RPMI7951 (cell line): ENCODE measurements around the gene MGAT4A. TPM values are rescaled to one million over a fixed set of nuclear protein-coding genes. Genes with fewer than 3 reads are reported as not detected.
A peak's percentile ranks its signal among the peaks of the same experiment; 100 is the strongest.
"Not testable (repeated sequence)": the region's sequence is repeated elsewhere in the genome, so short reads cannot be mapped to it uniquely, and the experiment has no call there.

Experiments used
- DNase-seq: peaks from one replicate; pipeline ENCODE4 v3.0.0-alpha.2; 2012; ENCODE audit warnings: low read depth
- total RNA-seq: library from RNA; depleted of rRNA; stranded (reverse); fragments of >200 nt; shearing (Covaris generic); gene quantifications from 2 replicates; pipeline ENCODE4 v1.2.3, GENCODE V29; 2014

MGAT4A gene
- total RNA-seq, 1 experiment from 2014 or later, result not detected

- DNase-seq, result no peak
Measured at GRCh38 chr2:98759827-98760625, 29.1 kb upstream of the MGAT4A start.

- DNase-seq, result no peak
Measured at GRCh38 chr2:98759338-98759737, 28.4 kb upstream of the MGAT4A start.

- DNase-seq, result peak; percentile 92
Measured at GRCh38 chr2:98757904-98758421, 27.0 kb upstream of the MGAT4A start.

GRCh38 chr2:98753801-98754200, 22.9 kb upstream of the MGAT4A start:
- DNase-seq, result no peak

- not testable (repeated sequence) for DNase-seq
Measured at GRCh38 chr2:98752711-98753110, 21.8 kb upstream of the MGAT4A start.

GRCh38 chr2:98751748-98752147, 20.8 kb upstream of the MGAT4A start:
- no peak for DNase-seq

GRCh38 chr2:98750593-98751282, 19.8 kb upstream of the MGAT4A start:
- DNase-seq, result no peak

- DNase-seq, result no peak
Measured at GRCh38 chr2:98749066-98749450, 18.1 kb upstream of the MGAT4A start.

- no peak for DNase-seq
Measured at GRCh38 chr2:98748292-98749065, 17.5 kb upstream of the MGAT4A start.

- no peak for DNase-seq
Measured at GRCh38 chr2:98747888-98748287, 17.0 kb upstream of the MGAT4A start.

GRCh38 chr2:98746426-98746825, 15.5 kb upstream of the MGAT4A start:
- no peak for DNase-seq

GRCh38 chr2:98744595-98744994, 13.7 kb upstream of the MGAT4A start:
- no peak for DNase-seq

- no peak for DNase-seq
Measured at GRCh38 chr2:98743835-98744234, 12.9 kb upstream of the MGAT4A start.

- DNase-seq, result no peak
Measured at GRCh38 chr2:98739020-98739419, 8.1 kb upstream of the MGAT4A start.

GRCh38 chr2:98738304-98738703, 7.4 kb upstream of the MGAT4A start:
- no peak for DNase-seq

- DNase-seq, result no peak
Measured at GRCh38 chr2:98737848-98738247, 6.9 kb upstream of the MGAT4A start.

GRCh38 chr2:98736464-98736889, 5.5 kb upstream of the MGAT4A start:
- peak; percentile 10 for DNase-seq

- no peak for DNase-seq
Measured at GRCh38 chr2:98734823-98735260, 3.9 kb upstream of the MGAT4A start.

GRCh38 chr2:98734162-98734561, 3.2 kb upstream of the MGAT4A start:
- DNase-seq, result no peak

GRCh38 chr2:98732430-98733051, 1.6 kb upstream of the MGAT4A start:
- DNase-seq, result no peak

- DNase-seq, result no peak
Measured at GRCh38 chr2:98731894-98732349, 990 bp upstream of the MGAT4A start.

GRCh38 chr2:98730707-98731040, 258 bp downstream of the MGAT4A start:
- DNase-seq, result peak; percentile 16
